ENCODE measurements around the gene KBTBD2.
"Not testable (repeated sequence)": the region's sequence is repeated elsewhere in the genome, so short reads cannot be mapped to it uniquely, and the experiment has no call there.

The KBTBD2 gene

DNA sequence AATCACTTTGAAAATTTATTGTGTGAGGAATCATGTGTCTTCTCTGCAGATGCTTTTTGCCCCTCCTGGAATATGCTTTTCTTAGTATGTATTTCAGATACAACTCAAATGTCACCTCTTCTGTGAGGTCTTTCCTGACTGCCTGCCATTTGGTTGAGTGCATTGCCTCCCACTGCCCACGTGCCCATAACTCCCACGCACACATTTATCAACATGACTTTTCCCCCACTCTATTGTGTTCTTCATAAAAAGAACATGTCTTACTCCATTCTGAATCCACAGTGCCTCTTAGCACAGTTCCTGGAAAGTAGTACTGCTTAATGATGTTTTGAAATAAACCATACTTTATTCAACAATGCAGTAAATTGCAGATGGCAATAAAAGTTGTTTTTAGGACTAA lies 42.9 kb downstream of the KBTBD2 start:
- not testable (repeated sequence) for DNase-seq

- DNase-seq, result peak; percentile 70
Observed at GRCh38 chr7:32846630-32847225, 44.8 kb downstream of the KBTBD2 start.

- not testable (repeated sequence) for DNase-seq
Observed at GRCh38 chr7:32844748-32845147, 46.8 kb downstream of the KBTBD2 start.

DNA sequence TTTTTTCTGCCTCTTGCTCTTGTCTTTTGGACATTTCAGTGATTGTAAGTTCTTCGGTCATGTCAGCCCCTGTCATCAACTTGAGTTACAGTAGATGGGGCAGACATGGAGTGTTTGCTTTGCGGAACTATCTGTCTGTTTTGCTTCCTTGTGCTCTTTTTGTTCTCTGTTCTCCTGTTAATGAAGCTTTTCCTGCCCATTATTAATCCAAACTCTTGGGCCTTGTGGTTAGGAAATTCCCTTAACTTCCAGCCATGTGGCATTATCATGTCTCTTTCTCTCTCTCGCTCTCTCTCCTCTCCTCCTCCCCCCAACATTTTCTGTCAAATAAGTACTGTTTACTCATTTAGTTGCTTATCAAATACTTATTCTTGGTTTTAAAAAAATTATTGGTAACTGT lies 47.8 kb downstream of the KBTBD2 start:
- not testable (repeated sequence) for DNase-seq

GRCh38 chr7:32839846-32840245 lies 51.7 kb downstream of the KBTBD2 start:
- DNase-seq, result not testable (repeated sequence)

GRCh38 chr7:32828996-32829752 lies 62.4 kb downstream of the KBTBD2 start:
- not testable (repeated sequence) for DNase-seq

Data from KG1 (cell line).